ENCODE data around the gene FAM83D. TPM values are rescaled to one million over a fixed set of nuclear protein-coding genes. Genes with fewer than 3 reads are reported as not detected.

The FAM83D gene
- polyA plus RNA-seq, 1 donor from 2014 or later, result 0.48 TPM

GRCh38 chr20:38965264-38965663 is 39.0 kb downstream of the FAM83D start:
- no peak overlapping the region for H3K9ac ChIP-seq (ENCODE audit: low read length)
- no peak for TF ChIP-seq POLR2AphosphoS5 (IDR thresholded peaks at IDR 0.05)
- no peak for TF ChIP-seq MXI1 (conservative IDR thresholded peaks at IDR 0.05; ENCODE audit: poor library complexity, severe bottlenecking)
- TF ChIP-seq, protein P1, sequence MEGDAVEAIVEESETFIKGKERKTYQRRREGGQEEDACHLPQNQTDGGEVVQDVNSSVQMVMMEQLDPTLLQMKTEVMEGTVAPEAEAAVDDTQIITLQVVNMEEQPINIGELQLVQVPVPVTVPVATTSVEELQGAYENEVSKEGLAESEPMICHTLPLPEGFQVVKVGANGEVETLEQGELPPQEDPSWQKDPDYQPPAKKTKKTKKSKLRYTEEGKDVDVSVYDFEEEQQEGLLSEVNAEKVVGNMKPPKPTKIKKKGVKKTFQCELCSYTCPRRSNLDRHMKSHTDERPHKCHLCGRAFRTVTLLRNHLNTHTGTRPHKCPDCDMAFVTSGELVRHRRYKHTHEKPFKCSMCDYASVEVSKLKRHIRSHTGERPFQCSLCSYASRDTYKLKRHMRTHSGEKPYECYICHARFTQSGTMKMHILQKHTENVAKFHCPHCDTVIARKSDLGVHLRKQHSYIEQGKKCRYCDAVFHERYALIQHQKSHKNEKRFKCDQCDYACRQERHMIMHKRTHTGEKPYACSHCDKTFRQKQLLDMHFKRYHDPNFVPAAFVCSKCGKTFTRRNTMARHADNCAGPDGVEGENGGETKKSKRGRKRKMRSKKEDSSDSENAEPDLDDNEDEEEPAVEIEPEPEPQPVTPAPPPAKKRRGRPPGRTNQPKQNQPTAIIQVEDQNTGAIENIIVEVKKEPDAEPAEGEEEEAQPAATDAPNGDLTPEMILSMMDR (IDR thresholded peaks at IDR 0.05; ENCODE audit: poor library complexity, severe bottlenecking), result no peak
- no peak for TF ChIP-seq EZH2 (IDR thresholded peaks at IDR 0.05; ENCODE audit: borderline replicate concordance, insufficient read depth, low read length, poor library complexity, severe bottlenecking)
- no peak for TF ChIP-seq SMC3 (conservative IDR thresholded peaks at IDR 0.05; ENCODE audit: poor library complexity)
- TF ChIP-seq RAD21 (conservative IDR thresholded peaks at IDR 0.05), result no peak
- no peak for TF ChIP-seq EP300 (conservative IDR thresholded peaks at IDR 0.05; ENCODE audit: poor library complexity, severe bottlenecking)
- TF ChIP-seq, protein P2, sequence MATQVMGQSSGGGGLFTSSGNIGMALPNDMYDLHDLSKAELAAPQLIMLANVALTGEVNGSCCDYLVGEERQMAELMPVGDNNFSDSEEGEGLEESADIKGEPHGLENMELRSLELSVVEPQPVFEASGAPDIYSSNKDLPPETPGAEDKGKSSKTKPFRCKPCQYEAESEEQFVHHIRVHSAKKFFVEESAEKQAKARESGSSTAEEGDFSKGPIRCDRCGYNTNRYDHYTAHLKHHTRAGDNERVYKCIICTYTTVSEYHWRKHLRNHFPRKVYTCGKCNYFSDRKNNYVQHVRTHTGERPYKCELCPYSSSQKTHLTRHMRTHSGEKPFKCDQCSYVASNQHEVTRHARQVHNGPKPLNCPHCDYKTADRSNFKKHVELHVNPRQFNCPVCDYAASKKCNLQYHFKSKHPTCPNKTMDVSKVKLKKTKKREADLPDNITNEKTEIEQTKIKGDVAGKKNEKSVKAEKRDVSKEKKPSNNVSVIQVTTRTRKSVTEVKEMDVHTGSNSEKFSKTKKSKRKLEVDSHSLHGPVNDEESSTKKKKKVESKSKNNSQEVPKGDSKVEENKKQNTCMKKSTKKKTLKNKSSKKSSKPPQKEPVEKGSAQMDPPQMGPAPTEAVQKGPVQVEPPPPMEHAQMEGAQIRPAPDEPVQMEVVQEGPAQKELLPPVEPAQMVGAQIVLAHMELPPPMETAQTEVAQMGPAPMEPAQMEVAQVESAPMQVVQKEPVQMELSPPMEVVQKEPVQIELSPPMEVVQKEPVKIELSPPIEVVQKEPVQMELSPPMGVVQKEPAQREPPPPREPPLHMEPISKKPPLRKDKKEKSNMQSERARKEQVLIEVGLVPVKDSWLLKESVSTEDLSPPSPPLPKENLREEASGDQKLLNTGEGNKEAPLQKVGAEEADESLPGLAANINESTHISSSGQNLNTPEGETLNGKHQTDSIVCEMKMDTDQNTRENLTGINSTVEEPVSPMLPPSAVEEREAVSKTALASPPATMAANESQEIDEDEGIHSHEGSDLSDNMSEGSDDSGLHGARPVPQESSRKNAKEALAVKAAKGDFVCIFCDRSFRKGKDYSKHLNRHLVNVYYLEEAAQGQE (IDR thresholded peaks at IDR 0.05; ENCODE audit: borderline replicate concordance), result no peak
- no peak for TF ChIP-seq TAF1 (IDR thresholded peaks at IDR 0.05; ENCODE audit: low read depth)
- H2AFZ ChIP-seq (ENCODE audit: low read depth, low read length), result no peak overlapping the region
- no peaks in the 10 kb centered on the region for H3K36me3 ChIP-seq (ENCODE audit: insufficient read depth, low read length)
- H3K27me3 ChIP-seq (ENCODE audit: insufficient read depth, low read depth, low read length), result no peaks in the 10 kb centered on the region
- no peaks in the 10 kb centered on the region for H4K20me1 ChIP-seq (ENCODE audit: insufficient read depth)
- no peak overlapping the region for H3K27ac ChIP-seq (ENCODE audit: low read length)
- peaks cover 19% of the 10 kb centered on the region for H3K79me2 ChIP-seq (replicated peaks; ENCODE audit: insufficient read depth, low read length)
- no peak overlapping the region for H3K4me3 ChIP-seq (ENCODE audit: low read length)
- no peaks in the 10 kb centered on the region for H3F3A ChIP-seq (ENCODE audit: insufficient read depth, low read length, poor library complexity, severe bottlenecking)
- H3K4me2 ChIP-seq (ENCODE audit: low read length), result no peak overlapping the region
- H3K9me2 ChIP-seq (ENCODE audit: insufficient read depth, low read length), result no peaks in the 10 kb centered on the region
- no peaks in the 10 kb centered on the region for H3K9me3 ChIP-seq (ENCODE audit: low read length)

- no peak overlapping the region for H3K27ac ChIP-seq (ENCODE audit: low read length)
- no peak overlapping the region for H2AFZ ChIP-seq (ENCODE audit: low read depth, low read length)
- peaks cover 15% of the 10 kb centered on the region for H3K79me2 ChIP-seq (replicated peaks; ENCODE audit: insufficient read depth, low read length)
- no peak overlapping the region for H3K4me3 ChIP-seq (ENCODE audit: low read length)
- H3K27me3 ChIP-seq (ENCODE audit: insufficient read depth, low read depth, low read length), result no peaks in the 10 kb centered on the region
- no peaks in the 10 kb centered on the region for H3K9me3 ChIP-seq (ENCODE audit: low read length)
- no peaks in the 10 kb centered on the region for H3K9me2 ChIP-seq (ENCODE audit: insufficient read depth, low read length)
- H3K4me2 ChIP-seq (ENCODE audit: low read length), result no peak overlapping the region
- peaks cover 6% of the 10 kb centered on the region for H3K36me3 ChIP-seq (ENCODE audit: insufficient read depth, low read length)
- H4K20me1 ChIP-seq (ENCODE audit: insufficient read depth), result no peaks in the 10 kb centered on the region
- no peak overlapping the region for H3K9ac ChIP-seq (ENCODE audit: low read length)
- no peaks in the 10 kb centered on the region for H3F3A ChIP-seq (ENCODE audit: insufficient read depth, low read length, poor library complexity, severe bottlenecking)
- no peak for TF ChIP-seq TAF1 (IDR thresholded peaks at IDR 0.05; ENCODE audit: low read depth)
These were observed 41.9 kb downstream of the FAM83D start for GRCh38 chr20:38968090-38968489.

GRCh38 chr20:38969708-38970107 is 43.5 kb downstream of the FAM83D start:
- Histone ChIP-seq H3K27me3 (ENCODE audit: insufficient read depth, low read depth, low read length) (no peaks in the 10 kb centered on the region), H3K4me3 (ENCODE audit: low read length) (no peak overlapping the region), H3K27ac (ENCODE audit: low read length) (no peak overlapping the region), H3F3A (ENCODE audit: insufficient read depth, low read length, poor library complexity, severe bottlenecking) (no peaks in the 10 kb centered on the region), H3K4me2 (ENCODE audit: low read length) (no peak overlapping the region), H3K9me3 (ENCODE audit: low read length) (no peaks in the 10 kb centered on the region), H3K36me3 (ENCODE audit: insufficient read depth, low read length) (peaks cover 6% of the 10 kb centered on the region), H4K20me1 (ENCODE audit: insufficient read depth) (no peaks in the 10 kb centered on the region), H3K79me2 (replicated peaks; ENCODE audit: insufficient read depth, low read length) (no peaks in the 10 kb centered on the region), H2AFZ (ENCODE audit: low read depth, low read length) (no peak overlapping the region), H3K9ac (ENCODE audit: low read length) (no peak overlapping the region), H3K9me2 (ENCODE audit: insufficient read depth, low read length) (no peaks in the 10 kb centered on the region)
- TF ChIP-seq, protein P1 (IDR thresholded peaks at IDR 0.05; ENCODE audit: poor library complexity, severe bottlenecking), result no peak
- TF ChIP-seq RAD21 (conservative IDR thresholded peaks at IDR 0.05), result no peak
- TF ChIP-seq MXI1 (conservative IDR thresholded peaks at IDR 0.05; ENCODE audit: poor library complexity, severe bottlenecking), result no peak
- TF ChIP-seq SMC3 (conservative IDR thresholded peaks at IDR 0.05; ENCODE audit: poor library complexity), result no peak
- no peak for TF ChIP-seq EZH2 (IDR thresholded peaks at IDR 0.05; ENCODE audit: borderline replicate concordance, insufficient read depth, low read length, poor library complexity, severe bottlenecking)
- no peak for TF ChIP-seq POLR2AphosphoS5 (IDR thresholded peaks at IDR 0.05)
- TF ChIP-seq, protein P2 (IDR thresholded peaks at IDR 0.05; ENCODE audit: borderline replicate concordance), result no peak
- no peak for TF ChIP-seq EP300 (conservative IDR thresholded peaks at IDR 0.05; ENCODE audit: poor library complexity, severe bottlenecking)
- TF ChIP-seq TAF1 (IDR thresholded peaks at IDR 0.05; ENCODE audit: low read depth), result no peak
